Activated T-cell treated with anti-CD3 and anti-CD28 coated beads for 24 hours (primary cell): Measurements from ENCODE around the gene GRIFIN.

Experiments used
- DNase-seq: peaks from one replicate; pipeline ENCODE4 v3.0.0-alpha.2; 2020; ENCODE audit warnings: low read depth

The GRIFIN gene

DNA sequence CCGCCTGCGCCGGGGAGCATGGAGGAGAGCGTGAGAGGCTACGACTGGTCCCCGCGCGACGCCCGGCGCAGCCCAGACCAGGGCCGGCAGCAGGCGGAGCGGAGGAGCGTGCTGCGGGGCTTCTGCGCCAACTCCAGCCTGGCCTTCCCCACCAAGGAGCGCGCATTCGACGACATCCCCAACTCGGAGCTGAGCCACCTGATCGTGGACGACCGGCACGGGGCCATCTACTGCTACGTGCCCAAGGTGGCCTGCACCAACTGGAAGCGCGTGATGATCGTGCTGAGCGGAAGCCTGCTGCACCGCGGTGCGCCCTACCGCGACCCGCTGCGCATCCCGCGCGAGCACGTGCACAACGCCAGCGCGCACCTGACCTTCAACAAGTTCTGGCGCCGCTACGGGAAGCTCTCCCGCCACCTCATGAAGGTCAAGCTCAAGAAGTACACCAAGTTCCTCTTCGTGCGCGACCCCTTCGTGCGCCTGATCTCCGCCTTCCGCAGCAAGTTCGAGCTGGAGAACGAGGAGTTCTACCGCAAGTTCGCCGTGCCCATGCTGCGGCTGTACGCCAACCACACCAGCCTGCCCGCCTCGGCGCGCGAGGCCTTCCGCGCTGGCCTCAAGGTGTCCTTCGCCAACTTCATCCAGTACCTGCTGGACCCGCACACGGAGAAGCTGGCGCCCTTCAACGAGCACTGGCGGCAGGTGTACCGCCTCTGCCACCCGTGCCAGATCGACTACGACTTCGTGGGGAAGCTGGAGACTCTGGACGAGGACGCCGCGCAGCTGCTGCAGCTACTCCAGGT is 43.1 kb downstream of the GRIFIN start:
- DNase-seq, result no peak

GRCh38 chr7:2431260-2431867 is 44.8 kb downstream of the GRIFIN start:
- no peak for DNase-seq

- DNase-seq, result no peak
These were observed 50.4 kb downstream of the GRIFIN start for GRCh38 chr7:2425749-2426148.
